HepG2 (cell line): ENCODE data around the gene ERF. TPM values are rescaled to one million over a fixed set of nuclear protein-coding genes. Genes with fewer than 3 reads are reported as not detected.

Experiments used
- JARID2 ChIP-seq: sonication (generic); formaldehyde crosslinking; IDR thresholded peaks from 2 replicates; pipeline ENCODE4 v1.8.1; 2023; ENCODE audit warnings: missing genetic modification reagents, inconsistent platforms; ENCODE audit not compliant: insufficient replicate concordance
- KDM5A ChIP-seq: fragments of 200-600 bp; sonication (generic); IDR thresholded peaks from 2 replicates; pipeline ENCODE4 v1.7.0; 2018; ENCODE audit warnings: antibody characterized with exemption, mild to moderate bottlenecking, low read length, borderline replicate concordance
- KLF16 ChIP-seq, 2 experiments: sonication (generic) in 1 of 2; formaldehyde crosslinking in 1 of 2; IDR thresholded peaks; 2 replicates each; pipeline versions ENCODE4 v1.6.1 to v1.8.0; 2016 to 2023; ENCODE audit warnings: missing genetic modification reagents in 2 of 2, missing compliant biosample characterization in 1 of 2
- NCOR1 ChIP-seq: fragments of 200-600 bp; sonication (generic); IDR thresholded peaks from 2 replicates; pipeline ENCODE4 v1.7.0; 2017; ENCODE audit warnings: antibody characterized with exemption, low read length, borderline replicate concordance
- PAX8 ChIP-seq: sonication (generic); formaldehyde crosslinking; IDR thresholded peaks from 2 replicates; pipeline ENCODE4 v1.8.0; 2022; ENCODE audit warnings: mild to moderate bottlenecking, missing genetic modification reagents, borderline replicate concordance
- PHF21A ChIP-seq: sonication (generic); formaldehyde crosslinking; IDR thresholded peaks from 2 replicates; pipeline ENCODE4 v1.5.0; 2020; ENCODE audit warnings: mild to moderate bottlenecking, missing genetic modification reagents
- SPEN ChIP-seq: sonication (generic); formaldehyde crosslinking; IDR thresholded peaks from 2 replicates; pipeline ENCODE4 v1.5.1; 2020; ENCODE audit warnings: low read depth, mild to moderate bottlenecking, missing genetic modification reagents
- TEAD3 ChIP-seq: optimal IDR thresholded peaks from 2 replicates; pipeline ENCODE3; 2016; ENCODE audit warnings: borderline replicate concordance
- THRA ChIP-seq: sonication (generic); formaldehyde crosslinking; IDR thresholded peaks from 2 replicates; pipeline ENCODE4 v1.4.0; 2020; ENCODE audit warnings: missing genetic modification reagents, borderline replicate concordance
- ZBTB21 ChIP-seq: sonication (generic); formaldehyde crosslinking; IDR thresholded peaks from 2 replicates; pipeline ENCODE4 v1.4.0; 2020; ENCODE audit warnings: missing genetic modification reagents
- ZKSCAN5 ChIP-seq: sonication (generic); formaldehyde crosslinking; IDR thresholded peaks from 2 replicates; pipeline ENCODE4 v1.5.1; 2020; ENCODE audit warnings: mild to moderate bottlenecking, missing genetic modification reagents
- ZNF274 ChIP-seq: sonication (generic); formaldehyde crosslinking; IDR thresholded peaks from 2 replicates; pipeline ENCODE4 v1.5.1; 2020; ENCODE audit warnings: mild to moderate bottlenecking, missing genetic modification reagents
- ZNF276 ChIP-seq: sonication (generic); formaldehyde crosslinking; IDR thresholded peaks from 2 replicates; pipeline ENCODE4 v1.4.0; 2020; ENCODE audit warnings: mild to moderate bottlenecking, low read depth, missing genetic modification reagents
- ZNF430 ChIP-seq: sonication (generic); formaldehyde crosslinking; IDR thresholded peaks from 2 replicates; pipeline ENCODE4 v1.9.0; 2021; ENCODE audit warnings: mild to moderate bottlenecking, missing genetic modification reagents
- ZNF503 ChIP-seq: sonication (generic); formaldehyde crosslinking; IDR thresholded peaks from 2 replicates; pipeline ENCODE4 v1.4.0; 2020; ENCODE audit warnings: missing genetic modification reagents
- ZNF609 ChIP-seq: sonication (generic); formaldehyde crosslinking; IDR thresholded peaks from 2 replicates; pipeline ENCODE4 v1.4.0; 2020; ENCODE audit warnings: mild to moderate bottlenecking, missing genetic modification reagents, borderline replicate concordance
- ZNF724P ChIP-seq: sonication (generic); formaldehyde crosslinking; IDR thresholded peaks from 2 replicates; pipeline ENCODE4 v1.8.0; 2022; ENCODE audit warnings: missing genetic modification reagents, borderline replicate concordance
- ZNF775 ChIP-seq: sonication (generic); formaldehyde crosslinking; IDR thresholded peaks from 2 replicates; pipeline ENCODE4 v1.4.0; 2020; ENCODE audit warnings: missing genetic modification reagents, mild to moderate bottlenecking, moderate library complexity, borderline replicate concordance
- polyA plus RNA-seq, 8 experiments: library from polyadenylated mRNA; depleted of rRNA in 3 of 8; stranded (reverse) in 7 of 8; unstranded in 1 of 8; fragments of >200 nt; fragmentation: Illumina TruSeq in 4 of 8; extraction: Trizol in 4 of 8; gene quantifications; 2 replicates each; pipeline versions ENCODE4 v1.2.1 to v1.2.3, GENCODE V29; 2011 to 2016; ENCODE audit warnings: low read depth in 4 of 8, missing spikeins in 1 of 8, mixed read lengths in 1 of 8; ENCODE audit not compliant: insufficient read depth in 1 of 8
- total RNA-seq, 5 experiments: library from RNA; depleted of rRNA; stranded (reverse); fragments of >200 nt; fragmentation: Illumina TruSeq; extraction: Trizol; gene quantifications; 2 replicates each; pipeline ENCODE4 v1.2.3, GENCODE V29; 2016; ENCODE audit warnings: low read depth in 1 of 5

ERF gene
- total and polyA plus RNA-seq, 2 of the 13 experiments (the other 11 are each of a cell fraction or from before 2014, with no cell fraction given): 67.1 to 69.9 TPM

- TF ChIP-seq ZNF274 (no peak), PAX8 (CRISPR knock-in tag) (0 out of 2 replicates have a peak, but pooled peaks have one; percentile 13), KDM5A (peak; percentile 64; the same call in 1 of the 2 replicates), NCOR1 (peak; percentile 87), PHF21A (CRISPR knock-in tag) (no peak; the same call in 1 of the 2 replicates), KLF16 (CRISPR knock-in tag; IDR thresholded peaks at IDR 0.05) (0 out of 4 replicates have a peak, but pooled peaks of 1 of the 2 experiments have one; percentile 43), TEAD3 (CRISPR knock-in tag) (peak; percentile 18), ZKSCAN5 (no peak), ZNF775 (CRISPR knock-in tag) (no peak), JARID2 (CRISPR knock-in tag) (no peak), ZNF609 (peak; percentile 47), ZNF276 (CRISPR knock-in tag) (peak; percentile 100), ZNF724P (CRISPR knock-in tag) (0 out of 2 replicates have a peak, but pooled peaks have one; percentile 53), ZNF430 (CRISPR knock-in tag) (peak; percentile 25; the same call in 1 of the 2 replicates), ZNF503 (CRISPR knock-in tag) (peak; percentile 14; the same call in 1 of the 2 replicates), THRA (CRISPR knock-in tag) (0 out of 2 replicates have a peak, but pooled peaks have one; percentile 45), ZBTB21 (CRISPR knock-in tag) (no peak), SPEN (CRISPR knock-in tag) (no peak)
Measured at GRCh38 chr19:42254089-42254849, 659 bp downstream of the ERF start (continued).
